Sigmoid colon (tissue), 4 donors: ENCODE measurements around the gene RNF144A.

ENCODE experiments used
- CTCF ChIP-seq, 4 experiments: fragments of 450-650 bp in 3 of 4; fragments of 200-600 bp in 1 of 4; IDR thresholded peaks; one replicate each; pipeline ENCODE4 v1.5.1; 2016 to 2019; ENCODE audit warnings: antibody characterized with exemption in 4 of 4, mild to moderate bottlenecking in 3 of 4, moderate library complexity in 2 of 4
- EP300 ChIP-seq, 4 donors: sonication (generic); formaldehyde crosslinking; IDR thresholded peaks; one replicate each; pipeline ENCODE4 v1.6.1; 2017; ENCODE audit warnings: antibody characterized with exemption in 4 of 4
- POLR2A ChIP-seq, 2 donors: fragments of 450-650 bp; IDR thresholded peaks; one replicate each; pipeline ENCODE4 v1.6.1; 2016; ENCODE audit warnings: antibody characterized with exemption in 2 of 2, mild to moderate bottlenecking in 2 of 2, moderate library complexity in 2 of 2
- POLR2AphosphoS5 ChIP-seq, 4 donors: sonication (generic); formaldehyde crosslinking; IDR thresholded peaks; one replicate each; pipeline ENCODE4 v1.6.1; 2017; ENCODE audit warnings: antibody characterized with exemption in 4 of 4

GRCh38 chr2:7048762-7049294 is 131.6 kb downstream of the RNF144A start:
- TF ChIP-seq CTCF (IDR thresholded peaks at IDR 0.05) (no peak), POLR2A (IDR thresholded peaks at IDR 0.05) (no peak), POLR2AphosphoS5 (IDR thresholded peaks at IDR 0.05) (no peak), EP300 (IDR thresholded peaks at IDR 0.05) (no peak)
